ENCODE data around the gene DRAM1. TPM values are rescaled to one million over a fixed set of nuclear protein-coding genes. Genes with fewer than 3 reads are reported as not detected.

DRAM1 gene
- total RNA-seq, 1 donor from 2014 or later: 27.4 TPM

DNA sequence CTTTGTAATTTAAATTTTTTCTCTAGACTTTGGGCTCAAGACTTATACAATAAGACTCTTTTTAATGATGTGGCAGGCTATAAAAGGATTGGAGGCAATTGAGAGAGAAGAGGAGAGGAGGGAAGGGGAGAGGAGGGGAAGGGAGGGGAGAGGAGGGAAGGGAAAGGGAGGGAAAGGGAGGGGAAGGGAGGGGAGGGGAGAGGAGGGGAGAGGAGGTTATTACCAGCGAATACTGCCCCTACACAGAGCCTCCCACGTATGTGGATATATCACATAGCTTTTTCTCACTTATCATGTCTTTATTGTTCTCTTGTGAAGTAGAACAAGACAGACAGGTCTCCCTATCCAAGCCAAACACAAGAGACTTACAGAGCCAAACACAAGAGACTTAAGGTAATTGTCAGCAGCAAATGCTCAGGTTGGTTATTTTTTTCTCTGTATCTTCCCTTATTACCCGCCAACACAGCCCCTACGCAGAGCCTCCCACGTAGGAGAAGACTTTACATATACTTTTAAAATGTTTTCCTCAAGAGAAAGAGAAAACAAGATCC is 63.1 kb downstream of the DRAM1 start:
- DNase-seq (ENCODE audit: low read depth, low spot score): no peak

DNA sequence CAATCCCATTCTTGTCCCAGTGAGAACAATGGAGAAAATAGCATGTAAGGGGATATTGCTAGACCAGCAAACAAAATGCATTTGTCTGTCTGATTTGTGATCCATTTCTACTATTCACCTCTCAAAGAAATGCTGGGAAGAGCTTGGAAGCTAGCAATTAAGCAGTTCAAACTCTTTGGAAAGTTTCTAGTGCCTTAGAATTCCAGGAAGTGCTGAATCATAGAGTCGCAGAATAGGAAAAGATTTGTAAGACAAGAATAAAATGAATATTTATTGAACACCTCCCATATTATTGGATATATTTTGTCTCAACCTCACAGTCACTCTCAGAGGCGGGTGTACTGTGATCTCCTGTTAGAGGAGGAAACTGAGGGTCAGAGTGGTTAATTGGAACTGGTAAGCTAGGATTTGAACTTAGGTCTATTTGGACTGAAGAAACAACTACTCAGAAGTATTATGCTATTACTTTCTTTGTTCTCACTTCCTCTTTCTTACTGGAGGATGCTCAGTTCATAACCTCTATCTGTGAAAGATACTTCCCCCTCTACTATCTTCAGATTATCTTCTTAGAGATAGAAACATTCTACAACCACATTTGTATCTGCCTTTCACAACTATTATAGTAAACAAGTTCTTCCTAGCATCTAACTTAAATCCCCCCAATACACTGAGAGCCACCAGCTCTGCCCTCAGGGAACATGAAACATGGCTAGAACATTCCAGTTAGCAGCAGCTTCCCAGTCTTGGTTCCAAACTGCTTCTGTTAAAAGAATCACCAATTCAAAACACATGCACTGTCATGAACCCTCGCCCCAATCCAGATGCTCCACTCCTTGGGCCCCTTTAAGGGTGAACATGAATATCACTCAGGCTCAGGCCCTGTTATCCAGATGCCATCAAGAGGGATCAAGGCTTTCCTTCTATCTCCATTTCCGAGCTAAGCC is 64.2 kb downstream of the DRAM1 start:
- no peak for DNase-seq (ENCODE audit: low read depth, low spot score)

DNA sequence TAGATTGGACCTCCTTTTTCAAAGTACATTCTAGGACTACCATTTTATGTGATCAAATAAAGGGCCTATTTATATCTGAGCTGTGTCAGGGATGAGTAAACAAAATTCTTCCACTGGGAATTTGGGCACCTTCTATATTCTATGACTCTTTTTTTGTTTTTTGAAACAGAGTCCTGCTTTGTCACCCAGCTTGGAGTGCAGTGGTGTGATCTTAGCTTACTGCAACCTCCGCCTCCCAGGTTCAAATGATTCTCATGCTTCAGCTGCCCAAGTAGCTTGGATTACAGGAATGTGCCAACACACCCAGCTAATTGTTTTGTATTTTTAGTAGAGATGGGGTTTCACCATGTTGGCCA is 64.8 kb downstream of the DRAM1 start:
- DNase-seq (ENCODE audit: low read depth, low spot score): no peak

GRCh38 chr12:101945369-101946232 is 68.2 kb downstream of the DRAM1 start:
- DNase-seq (ENCODE audit: low read depth, low spot score): no peak

GRCh38 chr12:101946233-101946611 is 68.8 kb downstream of the DRAM1 start:
- DNase-seq (ENCODE audit: low read depth, low spot score): no peak

- no peak for DNase-seq (ENCODE audit: low read depth, low spot score)
These were observed 69.9 kb downstream of the DRAM1 start for GRCh38 chr12:101947316-101947715.

DNA sequence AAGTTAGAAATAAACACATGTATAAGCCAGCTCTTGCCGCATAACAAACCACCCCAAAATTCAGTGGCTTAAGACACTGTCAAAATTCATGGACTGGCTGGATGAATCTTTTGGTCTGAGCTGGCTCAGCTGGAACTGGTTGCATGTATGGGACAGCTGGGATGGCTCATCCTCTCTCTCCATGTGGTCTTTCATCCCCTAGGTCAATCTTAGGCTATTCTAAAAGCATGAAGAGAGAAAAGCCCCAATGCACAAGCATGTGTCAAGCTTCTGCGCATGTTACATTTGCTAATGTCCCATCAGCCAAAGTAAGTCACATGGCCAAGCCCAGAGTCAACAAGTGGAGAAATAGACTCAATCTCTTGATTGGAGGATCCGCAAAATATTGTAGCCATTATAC is 71.0 kb downstream of the DRAM1 start:
- no peak for DNase-seq (ENCODE audit: low read depth, low spot score)

GRCh38 chr12:101951002-101951670 is 73.8 kb downstream of the DRAM1 start:
- DNase-seq (ENCODE audit: low read depth, low spot score): no peak

- no peak for DNase-seq (ENCODE audit: low read depth, low spot score)
These were observed 76.7 kb downstream of the DRAM1 start for GRCh38 chr12:101954113-101954512.

DNA sequence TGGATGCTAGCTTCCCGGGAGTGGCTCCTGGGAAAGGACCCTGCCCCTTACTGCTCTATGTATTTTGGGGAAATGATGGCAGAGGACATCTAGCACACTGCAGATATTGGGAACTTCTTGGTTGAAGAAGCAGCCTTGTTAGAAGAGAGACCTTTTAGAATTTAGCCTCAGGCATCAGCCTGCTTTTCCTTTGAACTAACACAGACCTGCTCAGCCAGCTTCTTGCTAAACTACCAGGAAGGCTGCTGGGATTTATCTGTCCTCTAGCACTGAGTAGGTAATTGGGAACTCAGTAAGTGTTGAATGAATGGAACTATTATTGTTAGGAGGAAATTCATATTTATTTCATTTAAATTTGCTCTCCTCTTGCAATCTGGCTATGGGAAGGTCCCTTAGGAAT is 77.3 kb downstream of the DRAM1 start:
- no peak for DNase-seq (ENCODE audit: low read depth, low spot score)

DNA sequence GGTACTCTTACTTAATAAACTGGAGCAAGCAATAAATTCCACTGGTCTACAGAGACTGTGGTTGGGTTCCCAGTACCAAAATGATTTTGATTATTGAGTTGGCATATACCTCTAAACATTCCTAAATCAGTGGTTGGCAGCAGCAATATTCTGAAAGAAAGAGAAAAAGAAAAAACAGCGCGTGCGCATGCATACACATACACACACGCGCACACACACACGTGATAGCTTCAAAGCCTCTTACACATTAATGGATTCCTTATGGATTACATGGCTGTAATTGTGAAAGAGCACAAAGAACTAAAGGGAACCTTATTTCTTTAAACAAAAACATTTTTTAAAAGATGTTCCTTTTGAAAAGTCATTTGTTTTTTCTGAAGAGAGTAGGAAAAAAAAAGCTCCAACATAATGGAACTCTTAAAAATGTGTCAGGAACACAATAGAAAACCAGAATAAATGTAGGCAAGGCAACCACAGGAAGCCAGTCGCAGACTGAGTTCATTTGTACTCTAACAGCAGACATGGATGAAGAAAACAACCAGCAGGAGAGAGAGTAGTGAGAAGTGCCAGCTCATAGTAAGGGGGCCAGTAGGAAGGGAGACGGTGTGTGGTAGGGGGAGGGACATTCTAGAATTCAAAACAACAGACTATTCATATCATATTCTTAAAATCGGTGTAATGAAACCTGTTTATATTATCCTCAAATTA is 80.0 kb downstream of the DRAM1 start:
- no peak for DNase-seq (ENCODE audit: low read depth, low spot score)

- no peak for DNase-seq (ENCODE audit: low read depth, low spot score)
These were observed 82.2 kb downstream of the DRAM1 start for GRCh38 chr12:101959607-101960006.

DNA sequence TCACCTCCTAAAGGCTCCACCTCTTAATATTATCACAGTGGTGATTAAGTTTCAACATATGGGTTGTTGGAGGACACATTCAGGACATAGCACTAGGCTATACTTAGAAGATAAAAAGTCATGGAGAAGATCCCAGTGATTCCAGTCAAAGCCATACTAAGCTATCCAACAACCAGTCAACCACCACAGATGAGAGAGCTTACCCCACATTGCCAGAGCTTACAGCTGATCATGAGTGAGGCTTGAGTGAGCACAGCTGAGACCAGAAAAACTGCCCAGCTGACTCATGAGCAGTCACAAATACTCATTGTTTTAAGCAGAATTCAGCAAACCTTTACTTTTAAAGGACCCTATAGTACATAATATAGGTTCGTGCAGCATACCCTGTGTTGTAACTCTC is 85.1 kb downstream of the DRAM1 start:
- DNase-seq (ENCODE audit: low read depth, low spot score): no peak

GRCh38 chr12:101963697-101964096 is 86.3 kb downstream of the DRAM1 start:
- DNase-seq (ENCODE audit: low read depth, low spot score): no peak

DNA sequence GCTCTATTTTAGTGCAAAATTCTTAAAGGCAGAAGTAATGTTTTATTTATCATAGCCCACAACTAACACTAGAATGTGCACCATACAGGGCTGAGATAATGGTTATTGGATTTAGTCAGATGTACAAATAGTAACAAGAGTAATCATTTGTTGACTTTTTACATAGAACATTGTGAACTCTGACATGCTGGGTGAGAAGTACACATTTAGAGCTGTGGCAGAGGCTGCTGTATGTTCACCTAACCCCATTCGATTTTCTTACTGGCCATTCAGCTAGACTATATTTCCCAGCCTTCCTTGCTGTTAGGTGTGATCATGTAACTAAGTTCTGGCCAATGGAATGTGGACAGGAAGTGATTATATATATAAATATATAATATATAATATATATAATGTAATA is 89.1 kb downstream of the DRAM1 start:
- no peak for DNase-seq (ENCODE audit: low read depth, low spot score)

DNA sequence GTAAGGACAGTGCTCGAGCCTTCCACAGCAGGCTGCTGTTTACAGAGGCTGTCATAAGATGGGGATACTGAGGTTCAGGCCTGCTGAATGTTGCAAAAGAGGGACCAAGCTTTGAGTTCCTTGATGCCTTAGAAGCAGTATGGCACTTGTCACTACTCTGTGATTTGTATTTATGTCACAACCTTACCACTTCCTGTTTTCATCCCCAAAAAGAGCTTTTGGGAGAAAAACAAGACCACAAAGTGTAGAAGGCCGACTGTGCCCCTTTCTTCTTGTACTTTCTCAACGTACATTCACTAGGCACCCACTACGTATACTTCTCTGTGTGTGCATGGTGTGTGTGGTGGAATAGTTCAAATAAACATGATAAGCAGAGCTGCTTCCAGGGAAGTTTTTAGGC is 90.1 kb downstream of the DRAM1 start:
- DNase-seq (ENCODE audit: low read depth, low spot score): no peak

DNA sequence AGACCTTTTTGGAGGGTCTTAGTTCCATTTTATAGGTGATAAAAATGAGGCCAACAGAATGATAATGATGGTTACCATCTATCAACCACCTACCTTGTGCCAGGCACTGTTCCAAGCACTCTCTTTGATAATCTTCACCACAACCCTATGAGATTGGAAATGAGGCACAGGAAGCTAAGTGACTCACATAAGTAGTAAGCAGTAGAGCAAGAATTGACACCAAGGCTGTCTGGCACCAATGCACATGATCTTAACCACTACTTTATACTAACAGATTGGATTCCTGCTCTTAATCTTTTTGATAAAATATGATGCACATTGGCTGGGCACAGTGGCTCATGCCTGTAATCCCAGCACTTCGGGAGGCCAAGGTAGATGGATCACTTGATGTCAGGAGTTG is 91.4 kb downstream of the DRAM1 start:
- no peak for DNase-seq (ENCODE audit: low read depth, low spot score)

All from pulmonary artery endothelial cell (primary cell).